Stimulated activated CD4-positive, alpha-beta T cell treated with anti-CD3 and anti-CD28 coated beads, Interleukin-4, amount 100 ng/mL, for 48 hours (primary cell): ENCODE data around the gene TEX35.

ENCODE experiments used
- DNase-seq, 2 donors: peaks; one replicate each; pipeline ENCODE4 v3.0.0-alpha.2; 2020; ENCODE audit warnings: low read depth in 2 of 2

TEX35 gene

DNA sequence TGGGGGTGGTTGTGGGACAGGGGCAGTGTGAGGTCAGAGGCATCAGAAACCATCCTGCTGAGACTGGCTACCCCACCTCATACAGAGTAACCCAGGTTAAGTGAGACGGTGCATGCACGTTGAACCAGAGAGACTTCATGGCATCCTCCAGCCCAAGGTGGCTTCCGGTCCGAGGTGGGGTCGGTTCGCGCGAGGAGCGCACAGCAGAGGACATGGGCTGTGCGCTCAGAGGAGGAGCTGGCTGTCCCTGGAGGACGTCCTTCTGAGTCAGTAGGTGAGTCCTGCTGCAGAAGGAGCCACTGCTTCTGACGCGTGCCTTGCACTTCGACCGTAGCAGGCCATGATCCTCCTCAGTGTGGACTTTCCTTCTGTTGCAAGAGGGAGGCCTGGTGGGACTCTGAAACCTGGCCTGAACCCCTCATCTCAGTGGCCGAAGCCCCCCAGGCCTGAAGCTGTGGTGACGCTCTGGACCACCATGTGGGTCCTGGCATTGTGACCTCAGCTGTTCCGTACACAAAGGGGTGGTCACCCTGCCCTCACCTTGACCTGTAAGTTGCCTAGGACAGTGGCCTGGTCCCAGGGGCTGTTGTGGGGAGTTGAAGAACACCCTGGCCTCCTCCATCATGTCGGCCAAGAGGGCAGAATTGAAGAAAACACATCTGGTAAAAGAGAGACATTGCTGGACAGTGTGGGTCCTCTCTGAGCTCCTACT is at the start of gene TEX35:
Gene TEX35 (plus strand): TSS at position 544 of the 712 bp plus-strand sequence. CDS start 80 bp downstream, at position 624.
- DNase-seq = no peak

- no peak for DNase-seq
Measured at GRCh38 chr1:178464141-178464540, 48.8 kb upstream of the TEX35 start.

GRCh38 chr1:178464566-178464965 is 48.3 kb upstream of the TEX35 start:
- no peak for DNase-seq

GRCh38 chr1:178465011-178465410 is 47.9 kb upstream of the TEX35 start:
- no peak for DNase-seq

GRCh38 chr1:178467837-178468236 is 45.1 kb upstream of the TEX35 start:
- no peak for DNase-seq

DNA sequence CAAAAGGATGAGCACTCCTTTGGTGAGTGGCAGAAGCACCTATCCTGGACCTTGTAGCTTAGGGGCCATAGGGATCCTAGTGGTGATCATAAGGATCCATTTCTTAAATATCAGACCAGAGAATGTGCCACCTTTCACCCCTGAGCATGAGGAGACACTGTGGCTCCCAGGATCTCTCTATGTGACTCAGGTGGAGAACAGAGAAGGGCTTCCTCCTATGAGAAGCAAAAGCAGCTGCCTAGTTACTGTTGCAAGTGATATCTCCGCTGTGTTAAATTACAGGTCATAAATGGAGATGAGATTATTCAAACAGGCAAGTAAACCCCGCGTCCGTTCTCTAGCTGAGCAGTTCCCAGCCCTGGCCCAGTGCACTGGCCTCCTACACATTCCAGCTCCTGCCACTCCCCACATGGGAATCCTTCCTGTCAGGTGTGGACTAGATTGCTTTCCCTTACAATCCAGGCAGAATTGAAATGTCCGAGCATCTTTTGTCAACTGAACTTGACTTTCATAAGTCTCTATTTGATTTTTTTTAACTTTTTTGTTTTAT is 42.4 kb upstream of the TEX35 start:
- DNase-seq = no peak

GRCh38 chr1:178472531-178472930 is 40.4 kb upstream of the TEX35 start:
- no peak for DNase-seq

- no peak for DNase-seq
Measured at GRCh38 chr1:178477373-178477772, 35.5 kb upstream of the TEX35 start.

- DNase-seq = no peak
Measured at GRCh38 chr1:178477841-178478240, 35.1 kb upstream of the TEX35 start.

DNA sequence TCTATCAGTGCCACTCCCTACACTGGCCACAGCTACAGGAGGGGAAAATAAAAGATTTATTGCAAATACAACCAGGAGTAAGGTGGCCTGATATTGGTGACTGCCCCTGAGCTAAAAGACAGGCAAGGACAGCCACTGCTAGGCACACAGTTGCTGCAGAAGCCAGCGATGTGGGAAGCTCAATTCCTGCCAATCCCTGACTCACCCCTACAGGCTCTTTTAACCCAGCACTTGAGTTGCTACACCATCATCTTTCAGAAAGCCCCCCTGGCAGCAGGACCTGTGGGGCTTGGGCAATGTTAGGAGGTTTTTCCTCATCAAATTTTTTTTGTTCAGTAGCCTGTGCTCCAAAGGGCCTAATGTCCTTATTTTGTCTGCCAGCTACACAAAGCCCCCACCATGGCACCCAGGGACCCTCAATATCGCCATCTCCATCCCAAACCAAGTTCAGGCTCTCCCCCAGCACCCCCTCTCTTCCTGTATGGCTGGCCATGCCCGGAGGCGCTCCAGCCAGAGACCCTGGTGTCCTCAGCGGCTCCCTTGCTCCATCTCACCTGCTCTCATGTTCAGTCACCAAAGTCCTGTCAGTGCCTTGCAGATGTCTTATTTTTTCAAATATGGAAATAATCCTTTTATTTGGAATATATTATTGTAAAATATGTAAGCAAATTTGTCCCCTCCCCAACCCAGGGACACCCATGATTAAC is 29.5 kb upstream of the TEX35 start:
- no peak for DNase-seq

- no peak for DNase-seq
Measured at GRCh38 chr1:178484698-178485225, 28.1 kb upstream of the TEX35 start.

GRCh38 chr1:178485541-178485981 is 27.3 kb upstream of the TEX35 start:
- DNase-seq = no peak

DNA sequence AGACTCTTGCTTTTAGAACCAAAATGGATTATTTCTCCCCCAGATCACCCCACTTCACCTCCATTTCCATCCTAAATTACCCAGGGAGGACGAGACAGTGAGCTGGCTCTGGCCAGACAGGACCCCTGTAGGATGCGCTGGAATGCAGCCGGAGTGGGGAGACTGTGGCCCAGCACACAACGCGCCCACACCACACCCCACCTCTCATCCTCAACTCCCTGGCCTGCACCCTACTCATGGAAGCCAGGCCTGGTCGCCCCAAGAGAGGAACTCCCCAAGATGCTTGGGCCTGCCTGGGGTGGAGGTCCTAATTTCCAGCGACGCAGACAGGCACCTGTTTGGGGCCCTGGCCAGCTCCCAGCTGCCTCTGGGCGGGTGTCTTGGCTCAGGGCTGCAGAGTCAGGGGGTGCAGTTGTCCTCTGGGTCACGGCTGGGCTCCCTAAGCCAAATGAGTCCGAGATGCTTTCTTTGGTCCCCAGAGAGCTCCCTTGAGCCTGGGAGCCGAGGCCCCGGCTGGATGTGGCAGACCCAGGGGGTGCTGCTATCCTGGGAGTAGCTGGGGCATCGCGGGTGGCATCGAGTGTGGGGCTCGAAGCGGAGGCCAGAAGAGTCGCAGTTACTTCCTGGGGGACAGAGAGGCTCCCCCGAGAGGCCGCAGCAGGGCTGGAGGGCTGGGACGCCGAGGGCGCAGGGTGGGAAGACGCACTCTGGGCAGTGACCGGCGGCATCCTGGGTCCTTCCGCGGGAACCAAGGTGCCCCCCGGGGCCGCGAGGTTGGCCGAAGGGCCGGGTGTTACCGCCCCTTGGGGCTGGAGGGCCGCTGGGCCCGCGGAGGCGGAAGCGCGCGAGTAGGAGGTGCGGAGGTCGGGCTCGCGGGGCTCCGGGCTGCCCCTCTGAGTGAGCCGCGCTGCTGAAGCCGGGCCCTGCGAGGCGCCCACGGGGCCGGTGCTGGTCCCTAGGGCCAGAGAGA is 26.5 kb upstream of the TEX35 start:
- DNase-seq = no peak

GRCh38 chr1:178487070-178487615 is 25.8 kb upstream of the TEX35 start:
- no peak for DNase-seq

GRCh38 chr1:178488393-178488792 is 24.5 kb upstream of the TEX35 start:
- no peak for DNase-seq

DNA sequence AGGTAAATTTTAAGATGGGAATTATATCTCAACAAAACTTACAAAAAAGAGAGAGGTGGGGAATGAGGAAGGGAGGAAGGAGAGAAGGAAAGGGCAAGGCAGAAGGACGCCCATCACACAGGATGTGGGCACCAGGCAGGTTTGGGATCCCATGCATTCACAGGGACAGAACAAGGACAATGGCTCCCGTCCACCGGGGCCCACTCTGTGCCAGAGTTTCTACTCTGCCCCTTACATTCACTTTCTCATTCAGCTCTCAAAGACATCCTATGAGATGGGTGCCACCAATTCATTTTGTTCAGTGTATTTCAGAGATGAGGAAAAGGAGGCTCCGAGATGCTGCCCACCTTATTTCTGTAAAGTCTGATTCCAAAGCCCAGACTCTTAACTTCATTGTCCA is 23.5 kb upstream of the TEX35 start:
- no peak for DNase-seq

GRCh38 chr1:178490136-178490535 is 22.8 kb upstream of the TEX35 start:
- no peak for DNase-seq

DNA sequence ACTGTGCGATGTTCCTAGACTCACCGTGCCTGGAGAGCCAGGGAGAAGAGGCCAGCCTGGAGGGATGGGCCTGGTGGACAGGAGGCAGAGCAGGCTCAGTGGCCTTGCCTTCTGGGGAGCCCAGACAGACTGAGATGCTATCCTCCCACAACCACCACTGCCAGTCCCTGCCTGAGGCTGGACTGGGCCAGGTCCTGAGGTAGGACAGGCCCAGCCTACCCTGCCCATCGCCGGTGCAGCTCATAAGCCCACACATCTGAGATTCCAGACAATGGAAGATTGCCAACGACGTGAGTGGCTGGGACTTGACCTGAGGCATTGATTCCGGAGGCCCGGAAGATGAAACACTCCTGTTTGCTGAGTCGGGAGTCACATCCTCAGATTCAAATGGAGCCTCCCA is 21.9 kb upstream of the TEX35 start:
- DNase-seq = no peak

DNA sequence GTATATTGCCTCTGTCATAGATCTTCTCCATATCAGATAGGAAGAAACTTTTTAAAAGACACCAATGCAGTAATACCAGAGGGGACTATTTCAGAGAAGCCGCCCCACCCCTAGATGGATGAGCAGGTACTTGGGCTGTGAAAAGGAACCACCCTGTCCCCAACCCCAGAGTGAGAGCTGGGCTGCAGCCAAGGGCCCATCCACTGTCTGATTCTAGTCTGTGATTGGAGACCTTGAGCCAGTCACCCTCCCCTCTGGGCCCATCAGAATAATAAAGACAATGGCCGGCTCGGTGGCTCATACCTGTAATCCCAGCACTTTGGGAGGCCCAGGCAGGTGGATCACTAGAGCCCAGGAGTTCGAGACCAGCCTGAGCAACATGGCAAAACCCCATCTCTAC is 21.2 kb upstream of the TEX35 start:
- DNase-seq = no peak

GRCh38 chr1:178492341-178492740 is 20.6 kb upstream of the TEX35 start:
- no peak for DNase-seq

GRCh38 chr1:178493301-178493741 is 19.6 kb upstream of the TEX35 start:
- DNase-seq = no peak
